Endothelial cell (in vitro differentiated cells): ENCODE measurements around the gene MAGEA9. TPM values are rescaled to one million over a fixed set of nuclear protein-coding genes. Genes with fewer than 3 reads are reported as not detected.

Experiments
- DNase-seq: peaks from one replicate; pipeline ENCODE4 v3.0.0; 2021; ENCODE audit warnings: low spot score
- H3K27ac Mint-ChIP-seq: one replicate; pipeline ENCODE4 v1.8.0; 2021; ENCODE audit warnings: mixed read lengths, inconsistent platforms; ENCODE audit not compliant: unreplicated experiment
- H3K27me3 Mint-ChIP-seq: one replicate; pipeline ENCODE4 v1.8.0; 2021; ENCODE audit warnings: mild to moderate bottlenecking, moderate library complexity, mixed read lengths, inconsistent platforms; ENCODE audit not compliant: unreplicated experiment
- H3K36me3 Mint-ChIP-seq: one replicate; pipeline ENCODE4 v1.8.0; 2021; ENCODE audit warnings: mild to moderate bottlenecking, low read depth, mixed read lengths, inconsistent platforms; ENCODE audit not compliant: unreplicated experiment
- H3K4me1 Mint-ChIP-seq: one replicate; pipeline ENCODE4 v1.8.0; 2021; ENCODE audit warnings: mild to moderate bottlenecking, mixed read lengths, inconsistent platforms; ENCODE audit not compliant: unreplicated experiment
- H3K4me3 Mint-ChIP-seq: one replicate; pipeline ENCODE4 v1.8.0; 2021; ENCODE audit warnings: mild to moderate bottlenecking, mixed read lengths, inconsistent platforms; ENCODE audit not compliant: unreplicated experiment
- H3K9me3 Mint-ChIP-seq: one replicate; pipeline ENCODE4 v1.8.0; 2021; ENCODE audit warnings: mixed read lengths, inconsistent platforms; ENCODE audit not compliant: unreplicated experiment
- CTCF ChIP-seq: fragments of 200-600 bp; sonication (generic); IDR thresholded peaks from one replicate; pipeline ENCODE4 v1.5.0; 2021; ENCODE audit warnings: antibody characterized with exemption; ENCODE audit not compliant: unreplicated experiment
- total RNA-seq: library from RNA; stranded (reverse); fragmentation: NEBNext Ultra II Directional; extraction: Animal tissue kit (Norgen Biotek cat#: 25700); gene quantifications from one replicate; pipeline ENCODE4 v1.2.1, GENCODE V29; 2021; ENCODE audit not compliant: unreplicated experiment

MAGEA9 gene
- total RNA-seq, 1 donor from 2014 or later, result not detected

GRCh38 chrX:149799095-149799714, 17.5 kb downstream of the MAGEA9 start:
- H3K27ac Mint-ChIP-seq, result no peak overlapping the region
- peaks cover 13% of the 10 kb centered on the region for H3K4me1 Mint-ChIP-seq
- no peaks in the 10 kb centered on the region for H3K27me3 Mint-ChIP-seq
- no peak for TF ChIP-seq CTCF
- no peak for DNase-seq
- H3K4me3 Mint-ChIP-seq, result no peak overlapping the region
- H3K36me3 Mint-ChIP-seq, result no peaks in the 10 kb centered on the region
- no peaks in the 10 kb centered on the region for H3K9me3 Mint-ChIP-seq

- Mint-ChIP-seq H3K27me3 (no peaks in the 10 kb centered on the region), H3K36me3 (no peaks in the 10 kb centered on the region), H3K27ac (no peak overlapping the region), H3K4me1 (peaks cover 13% of the 10 kb centered on the region), H3K9me3 (no peaks in the 10 kb centered on the region), H3K4me3 (no peak overlapping the region)
- DNase-seq, result no peak
- TF ChIP-seq CTCF, result no peak
Observed at GRCh38 chrX:149799938-149800337, 18.2 kb downstream of the MAGEA9 start.

- no peaks in the 10 kb centered on the region for H3K27me3 Mint-ChIP-seq
- no peaks in the 10 kb centered on the region for H3K36me3 Mint-ChIP-seq
- no peak for TF ChIP-seq CTCF
- H3K27ac Mint-ChIP-seq, result no peak overlapping the region
- H3K4me3 Mint-ChIP-seq, result no peak overlapping the region
- H3K4me1 Mint-ChIP-seq, result peaks cover 13% of the 10 kb centered on the region
- no peaks in the 10 kb centered on the region for H3K9me3 Mint-ChIP-seq
- no peak for DNase-seq
Observed at GRCh38 chrX:149803458-149804062, 21.8 kb downstream of the MAGEA9 start.

- H3K9me3 Mint-ChIP-seq, result no peaks in the 10 kb centered on the region
- DNase-seq, result no peak
- H3K27me3 Mint-ChIP-seq, result no peaks in the 10 kb centered on the region
- no peak overlapping the region for H3K4me3 Mint-ChIP-seq
- no peaks in the 10 kb centered on the region for H3K36me3 Mint-ChIP-seq
- no peak for TF ChIP-seq CTCF
- peaks cover 13% of the 10 kb centered on the region for H3K4me1 Mint-ChIP-seq
- H3K27ac Mint-ChIP-seq, result no peak overlapping the region
Observed at GRCh38 chrX:149804102-149804501, 22.4 kb downstream of the MAGEA9 start.

GRCh38 chrX:149807747-149808458, 26.2 kb downstream of the MAGEA9 start:
- no peaks in the 10 kb centered on the region for H3K36me3 Mint-ChIP-seq
- H3K27me3 Mint-ChIP-seq, result no peaks in the 10 kb centered on the region
- no peak for DNase-seq
- no peaks in the 10 kb centered on the region for H3K4me1 Mint-ChIP-seq
- no peak overlapping the region for H3K4me3 Mint-ChIP-seq
- H3K27ac Mint-ChIP-seq, result no peak overlapping the region
- H3K9me3 Mint-ChIP-seq, result no peaks in the 10 kb centered on the region
- TF ChIP-seq CTCF, result no peak
